GM18520 (cell line): ENCODE results near the gene ANKRD9.

Experiments
- ATAC-seq: cut with Tn5 transposase; IDR thresholded peaks from one replicate; pipeline ENCODE4 v1.9.1; 2021; ENCODE audit not compliant: unreplicated experiment

Gene ANKRD9

DNA sequence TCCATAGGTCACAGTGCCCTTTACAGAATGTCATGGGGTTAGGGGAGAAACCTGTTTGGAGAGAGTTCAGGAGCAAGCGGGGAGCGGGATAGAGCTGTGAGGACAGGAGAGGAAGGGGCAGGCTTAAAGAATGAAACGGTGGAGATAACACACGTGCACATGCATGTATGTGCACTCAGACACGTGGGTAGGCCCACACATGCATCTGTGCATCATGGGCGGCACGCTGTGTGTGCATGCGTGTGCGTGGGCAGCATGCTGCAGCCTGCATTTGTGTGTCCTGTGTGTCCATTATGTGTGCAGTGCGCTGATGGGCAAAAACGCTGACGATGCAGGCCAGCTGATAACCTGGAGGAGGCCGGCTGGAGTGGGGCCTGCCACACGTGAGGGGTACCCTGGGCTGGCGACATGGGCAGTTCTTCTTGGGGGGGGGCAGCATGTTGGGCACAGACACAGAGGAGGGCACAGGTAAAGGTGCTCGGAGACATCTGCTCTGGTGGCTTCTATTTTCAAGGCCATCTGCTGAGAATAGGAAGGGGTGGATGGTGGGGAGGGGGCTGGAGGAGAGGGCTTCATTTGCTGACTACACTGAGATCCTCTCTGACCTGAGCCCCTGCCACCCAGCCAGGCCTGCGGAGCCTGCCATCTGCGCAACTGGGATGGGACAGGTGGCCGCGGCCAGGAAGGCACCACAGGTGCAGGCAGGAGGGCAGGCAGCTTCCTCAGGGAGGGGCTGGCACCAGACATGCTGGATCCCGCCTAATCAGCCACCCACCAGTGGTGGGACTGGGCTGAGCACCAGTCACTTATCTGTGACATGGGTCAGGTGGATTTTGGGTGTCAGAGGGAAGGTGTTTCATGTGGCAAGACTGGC is 4.6 kb upstream of the ANKRD9 start:
- ATAC-seq: no peak

DNA sequence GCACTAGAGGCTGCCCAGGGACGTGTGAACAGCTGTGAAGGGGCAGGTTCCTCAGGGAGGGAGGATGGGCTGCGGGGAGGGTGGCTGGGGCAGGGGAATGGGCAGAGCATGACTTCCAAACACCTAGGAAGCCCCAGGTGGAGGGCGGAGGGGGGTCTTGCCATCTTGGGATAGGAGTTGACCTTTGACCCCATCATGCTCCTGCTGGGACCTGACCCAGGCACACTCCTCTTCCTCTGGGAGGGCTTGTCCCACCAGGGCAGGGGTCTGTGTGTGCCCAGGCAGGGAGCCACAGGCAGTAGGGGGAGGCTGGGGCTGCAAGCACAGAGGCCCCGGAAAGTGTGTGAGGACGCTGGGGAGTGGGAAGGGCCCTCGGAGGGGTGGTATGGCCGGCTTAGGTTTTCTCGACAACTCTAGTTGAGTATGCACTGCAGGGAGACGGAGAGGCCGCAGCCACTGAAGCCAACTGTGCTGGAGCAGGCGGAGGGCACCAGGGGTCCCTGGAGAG is 3.3 kb upstream of the ANKRD9 start:
- ATAC-seq: no peak

DNA sequence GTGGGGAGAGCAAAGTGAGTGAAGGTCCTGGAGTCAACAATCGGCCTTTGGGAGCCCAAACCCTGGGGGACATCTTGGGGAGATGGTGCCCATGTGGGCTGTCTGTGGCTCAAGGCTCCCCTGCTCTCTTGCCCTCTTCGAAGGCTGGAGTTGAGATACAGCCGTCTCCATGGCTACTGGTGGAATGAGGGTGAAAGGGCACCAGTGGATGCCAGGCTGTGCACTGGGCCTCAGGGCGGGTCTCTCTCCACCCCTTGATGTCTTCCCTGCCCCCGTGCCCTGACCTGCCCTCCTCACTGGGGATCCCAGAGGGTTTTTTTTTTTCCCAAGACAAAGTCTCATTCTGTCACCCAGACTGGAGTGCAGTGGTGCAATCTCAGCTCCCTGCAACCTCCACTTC is 2.0 kb upstream of the ANKRD9 start:
- no peak for ATAC-seq

DNA sequence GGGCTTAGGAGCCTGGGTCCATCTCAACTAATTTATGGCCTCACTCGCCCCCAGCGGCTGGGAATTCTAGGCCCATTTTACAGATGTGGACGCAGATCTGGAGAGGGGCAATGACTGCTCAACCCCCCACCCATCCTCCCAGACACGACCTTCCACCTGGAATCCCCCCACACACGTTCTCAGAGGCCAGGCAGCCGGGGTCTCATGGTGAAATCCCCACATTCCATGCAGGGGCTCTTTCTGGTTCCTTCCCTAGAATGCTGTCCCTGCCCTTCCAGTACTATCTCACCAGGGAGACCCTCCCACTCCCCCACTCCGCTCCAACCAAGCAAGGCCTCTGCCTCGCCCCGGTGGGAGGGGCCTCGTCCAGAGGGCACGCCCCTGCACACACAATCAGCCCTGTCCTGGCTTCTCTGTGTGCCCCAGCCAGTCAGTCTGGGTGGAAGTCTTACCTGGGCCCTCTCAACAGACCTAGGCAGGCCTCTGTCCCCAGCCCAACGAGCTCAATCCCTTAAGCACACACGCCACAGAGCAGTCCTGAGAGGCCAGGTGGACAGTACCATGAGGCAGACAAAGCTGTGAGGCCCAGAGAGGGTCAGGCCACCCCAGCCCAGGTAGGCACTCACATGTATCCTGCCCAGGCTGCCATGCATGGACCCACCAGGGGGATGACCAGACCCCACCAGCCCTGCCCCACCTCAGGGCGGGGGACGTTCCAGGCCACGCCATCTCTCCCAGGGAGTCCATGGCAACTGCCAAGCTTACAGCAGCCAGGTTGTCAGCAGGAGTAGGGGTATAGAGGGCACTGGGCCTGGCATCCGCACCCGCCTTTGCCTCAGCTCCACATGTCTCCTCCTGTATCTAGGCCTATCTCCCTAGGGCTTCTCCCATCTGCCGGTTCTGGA is 1.3 kb upstream of the ANKRD9 start:
- ATAC-seq: no peak

DNA sequence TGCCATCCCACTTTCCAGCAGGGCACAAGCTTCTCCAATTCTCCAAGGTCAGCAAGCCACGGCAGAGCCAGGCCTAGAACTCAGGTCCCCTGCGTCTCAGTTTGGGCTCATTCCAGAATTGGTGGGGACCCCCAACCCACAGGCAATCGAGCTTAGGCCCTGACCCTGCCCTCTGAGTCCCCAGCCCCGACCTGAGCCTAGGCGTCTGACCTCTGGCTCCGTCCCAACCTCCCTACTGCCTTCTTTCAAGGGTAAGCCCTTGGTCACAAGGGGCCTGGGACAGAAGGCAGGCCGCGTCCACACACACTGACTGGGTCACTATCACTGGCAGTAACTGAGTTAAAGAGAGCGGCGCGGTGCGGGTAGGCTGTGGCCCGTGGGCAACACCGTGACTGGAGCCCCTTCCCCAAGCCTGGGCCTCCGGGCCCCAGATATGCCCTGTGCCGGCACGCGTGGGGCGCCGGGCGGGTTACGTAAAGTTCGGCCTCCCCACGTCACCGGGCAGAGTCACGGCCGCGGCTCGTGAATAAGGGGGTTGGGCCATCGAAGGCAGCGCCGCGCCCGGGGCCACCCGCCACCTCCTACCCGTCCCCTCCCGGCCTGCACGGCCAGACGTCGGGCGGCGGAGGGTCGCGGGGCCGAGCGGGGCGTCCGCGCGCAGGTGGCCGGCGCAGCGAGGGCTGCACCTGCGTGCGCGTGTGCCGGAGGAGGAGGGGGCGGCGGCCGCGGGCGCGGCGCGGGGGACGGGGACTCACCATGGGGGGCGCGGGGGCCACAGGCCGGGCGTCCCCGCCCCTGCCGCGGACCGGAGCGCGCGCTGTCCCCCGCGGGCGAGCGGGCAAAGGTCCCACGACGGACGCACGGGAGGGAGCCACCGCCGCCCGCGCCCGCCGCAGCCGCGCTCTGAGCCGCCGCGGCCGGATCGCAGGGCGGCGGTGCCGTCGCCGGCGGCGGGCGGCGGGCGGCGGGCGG is 516 bp downstream of the ANKRD9 start:
- ATAC-seq: peak; percentile 4

DNA sequence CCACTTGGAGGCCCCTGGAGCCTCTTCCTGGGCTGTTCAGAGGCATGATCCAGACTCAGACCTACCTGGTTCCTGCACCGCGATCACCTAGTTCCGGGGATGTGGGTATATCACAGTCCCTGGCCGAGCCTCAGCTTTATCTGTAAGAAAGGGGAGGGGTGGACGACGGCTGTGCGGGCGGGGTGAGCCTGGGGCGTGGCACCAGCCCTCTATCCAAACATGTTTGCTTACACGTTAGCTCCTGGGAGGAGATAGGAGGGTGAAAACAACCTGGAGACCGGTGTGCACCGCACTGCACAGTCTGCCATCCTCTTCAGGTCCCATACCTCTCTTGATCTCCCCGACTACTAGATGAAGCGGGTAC is 1.2 kb downstream of the ANKRD9 start:
- no peak for ATAC-seq

DNA sequence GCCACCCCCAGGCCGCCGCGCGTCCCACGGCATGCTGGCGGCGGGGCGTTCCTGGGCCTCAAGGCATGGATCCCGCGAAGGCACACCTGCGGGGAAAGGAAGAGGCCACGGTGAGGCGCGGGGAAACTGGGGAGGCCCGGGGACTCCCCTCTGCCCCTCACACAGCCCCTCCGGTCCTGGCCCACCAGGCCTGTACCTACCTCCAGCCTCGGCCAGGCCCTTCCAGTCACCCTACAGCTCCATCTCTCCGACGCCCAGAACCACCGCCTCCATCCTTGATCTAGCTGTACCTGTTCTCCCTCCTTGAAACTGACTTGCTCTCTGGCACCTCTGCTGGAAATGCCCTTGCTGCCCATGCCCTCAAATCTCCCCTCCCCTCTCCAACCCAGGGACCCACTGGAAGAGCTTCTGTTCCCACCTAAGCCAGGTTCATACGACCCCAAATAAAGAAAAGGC is 1.7 kb downstream of the ANKRD9 start:
- no peak for ATAC-seq

DNA sequence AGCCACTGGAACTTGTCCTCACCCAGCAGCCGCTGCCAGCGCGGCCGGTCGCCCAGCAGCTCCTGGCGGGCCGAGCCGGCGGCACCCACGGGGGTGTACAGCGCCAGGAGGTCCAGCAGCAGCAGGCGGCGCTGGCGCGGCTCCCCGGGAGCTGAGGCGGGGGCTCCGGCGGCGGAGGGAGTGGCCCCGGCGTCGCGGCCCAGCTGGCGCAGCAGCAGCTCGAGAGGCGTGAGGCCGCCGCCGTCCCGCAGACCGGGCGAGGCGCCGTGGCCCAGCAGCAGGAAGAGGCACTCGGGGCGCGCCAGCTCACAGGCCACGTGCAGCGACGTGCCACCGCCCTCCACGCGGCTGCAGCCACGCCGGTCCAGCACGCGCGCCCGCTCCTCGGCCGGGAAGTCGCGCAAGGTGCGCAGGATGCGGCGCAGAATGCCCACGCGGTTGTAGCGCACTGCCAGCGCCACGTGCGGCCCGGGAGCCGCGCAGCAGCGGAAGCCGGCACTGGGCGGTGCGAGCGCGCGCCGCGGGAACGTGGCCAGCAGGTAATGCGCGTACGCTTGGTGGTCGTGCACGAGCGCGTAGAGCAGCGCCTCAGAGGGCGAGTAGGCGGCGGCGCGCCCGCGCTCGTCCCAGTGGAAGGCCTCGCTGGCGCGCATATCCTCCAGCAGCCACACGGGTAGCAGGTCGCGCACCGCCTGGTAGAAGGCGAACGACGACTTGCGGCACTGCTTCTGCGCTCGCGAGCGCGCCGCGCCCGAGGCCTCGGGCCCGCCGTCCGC is 2.3 kb downstream of the ANKRD9 start:
- no peak for ATAC-seq

DNA sequence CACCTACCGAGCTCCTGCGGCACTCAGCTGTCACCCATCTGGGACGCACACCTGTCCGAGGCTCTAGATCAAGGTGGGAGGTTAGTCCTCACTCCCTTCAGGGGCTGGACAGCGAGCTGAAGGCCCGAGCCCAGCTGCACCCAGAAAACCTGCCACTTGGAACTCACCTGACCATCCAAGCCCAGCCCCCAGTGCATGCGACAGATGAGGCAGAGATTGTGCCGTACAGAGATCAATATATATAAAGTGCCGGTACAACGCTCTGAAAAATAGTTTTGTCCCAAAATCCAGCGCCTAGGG is 3.0 kb downstream of the ANKRD9 start:
- no peak for ATAC-seq

DNA sequence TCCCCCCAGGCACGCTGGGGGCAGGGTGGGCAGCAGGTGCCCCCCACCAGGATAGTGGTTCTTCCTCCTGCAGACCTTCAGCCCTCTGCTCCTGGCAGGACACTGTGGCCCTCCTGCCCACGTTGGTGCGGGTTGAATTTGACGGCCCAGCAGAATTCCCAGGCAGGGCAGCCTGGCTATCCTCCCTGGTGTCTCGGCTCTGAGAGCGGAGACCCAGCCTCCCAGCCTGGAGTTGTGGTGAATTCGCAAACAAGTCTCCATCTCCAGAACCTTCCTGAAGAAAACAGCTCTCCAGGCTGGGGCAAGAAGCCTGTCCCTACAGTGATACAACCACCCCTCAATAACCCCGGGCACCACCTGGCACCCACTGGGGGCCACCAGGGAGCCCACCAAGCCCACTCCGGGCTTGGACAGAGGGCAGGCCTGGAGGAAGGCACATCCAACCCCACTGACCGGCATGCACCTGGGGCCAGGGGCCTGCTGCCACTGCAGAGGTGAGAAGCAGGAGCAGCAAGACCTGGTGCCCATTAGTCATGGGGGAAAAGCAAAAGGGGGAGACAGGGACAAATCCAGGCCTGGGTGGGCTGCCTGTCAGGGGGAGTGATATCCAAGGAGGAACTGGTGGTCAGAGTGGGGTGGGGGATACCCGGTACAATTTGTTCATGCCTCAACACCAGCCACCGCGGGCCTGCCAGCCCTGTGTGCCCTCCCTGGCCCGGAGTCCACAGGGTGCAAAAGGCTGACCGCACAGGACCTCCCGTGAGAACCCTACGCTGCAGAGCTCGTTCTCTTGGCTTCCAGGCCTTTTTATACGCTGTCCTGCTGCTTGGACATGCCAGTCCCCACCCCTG is 3.6 kb downstream of the ANKRD9 start:
- no peak for ATAC-seq

DNA sequence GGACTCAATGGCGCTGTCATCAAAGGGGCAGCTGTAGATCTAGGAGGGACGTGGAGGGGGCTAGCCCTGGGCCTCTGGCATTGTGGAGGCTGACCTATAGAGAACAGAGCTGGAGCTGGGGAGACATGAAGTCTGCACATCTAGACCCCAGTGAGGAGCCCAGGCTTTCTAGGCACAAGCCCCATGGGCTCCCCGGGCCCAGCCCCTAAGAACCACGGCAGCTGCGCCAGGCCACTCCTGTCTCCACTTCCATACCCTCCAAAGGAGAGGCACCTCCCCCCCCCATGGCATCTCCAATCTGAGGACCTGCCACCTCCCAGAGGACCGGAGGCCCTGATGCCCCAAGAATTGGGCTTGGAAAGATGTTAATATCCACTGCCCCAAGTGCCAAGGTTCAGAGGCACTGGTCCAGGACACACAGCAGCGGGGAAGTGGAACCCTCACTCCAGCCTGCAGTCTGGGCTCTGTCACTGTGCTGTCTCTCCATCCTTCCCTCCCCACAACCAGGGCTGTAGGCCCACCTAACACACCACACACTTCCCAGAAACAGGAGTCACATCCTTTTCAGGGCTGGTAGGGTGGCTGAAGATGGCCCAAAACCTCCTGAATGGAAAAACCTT is 4.5 kb downstream of the ANKRD9 start:
- ATAC-seq: no peak

DNA sequence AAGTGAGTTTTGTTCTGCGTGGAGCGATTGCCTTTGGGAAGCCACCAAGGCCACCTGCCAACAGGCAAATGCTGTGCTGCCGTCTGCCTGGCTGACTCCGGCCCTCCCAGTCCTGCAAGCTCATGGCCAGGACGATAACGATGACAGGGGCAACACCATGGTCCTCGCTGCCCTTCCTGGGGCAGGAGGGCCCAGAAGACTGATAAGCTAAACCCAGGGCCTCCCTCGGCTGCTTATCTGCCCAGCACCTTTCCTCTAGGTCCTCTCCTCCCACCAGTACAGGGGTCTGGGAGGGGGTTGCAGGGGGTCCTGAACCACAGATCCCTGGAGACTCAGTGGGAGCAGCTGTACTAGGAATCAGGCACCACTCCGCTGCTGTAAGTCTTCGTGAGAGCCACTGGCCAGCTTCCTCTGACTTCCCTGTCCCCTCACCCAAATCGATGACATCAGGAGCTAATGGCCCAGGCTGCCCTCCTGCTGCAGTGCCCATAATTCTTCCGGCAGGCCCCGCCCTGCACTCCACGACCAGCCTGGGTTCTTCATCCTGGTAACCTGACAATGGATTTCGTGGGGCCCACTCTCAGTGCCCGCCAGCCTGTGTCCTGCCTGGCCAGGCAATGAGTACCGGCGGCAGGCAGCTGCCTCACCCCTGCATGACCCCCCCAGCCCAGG is 5.1 kb downstream of the ANKRD9 start:
- no peak for ATAC-seq

DNA sequence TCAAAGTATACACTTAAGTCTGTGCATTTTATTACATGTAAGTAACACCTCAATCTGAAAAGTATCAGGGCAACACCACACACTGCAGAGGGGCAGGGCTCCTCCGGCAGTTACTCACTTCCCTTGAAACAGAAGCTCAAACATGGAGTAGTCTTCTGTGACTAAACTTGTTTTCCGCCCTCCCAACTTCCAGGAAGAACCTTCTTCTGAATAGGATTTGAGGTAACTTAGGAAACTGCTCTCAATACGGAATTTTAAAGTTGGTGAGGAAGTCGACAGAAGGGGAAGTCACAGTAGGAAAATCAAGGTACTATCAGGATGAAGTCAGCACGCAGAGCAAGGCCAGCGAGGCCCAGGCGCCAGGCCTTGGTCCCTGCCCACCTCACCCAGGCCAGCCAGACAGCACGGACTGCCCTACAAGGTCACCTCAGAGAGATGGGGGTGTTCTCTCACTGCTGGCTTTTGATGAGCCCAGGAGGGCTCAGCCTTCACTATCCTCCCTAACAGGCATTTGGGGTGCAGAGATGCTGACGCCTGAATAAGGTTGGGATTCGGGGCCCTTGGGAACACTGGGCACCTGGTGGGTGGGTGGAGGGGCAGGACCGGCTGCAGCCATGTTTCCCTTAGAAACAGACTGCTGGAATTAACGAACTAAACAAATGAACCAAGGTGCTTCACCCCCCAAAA is 5.8 kb downstream of the ANKRD9 start:
- no peak for ATAC-seq

DNA sequence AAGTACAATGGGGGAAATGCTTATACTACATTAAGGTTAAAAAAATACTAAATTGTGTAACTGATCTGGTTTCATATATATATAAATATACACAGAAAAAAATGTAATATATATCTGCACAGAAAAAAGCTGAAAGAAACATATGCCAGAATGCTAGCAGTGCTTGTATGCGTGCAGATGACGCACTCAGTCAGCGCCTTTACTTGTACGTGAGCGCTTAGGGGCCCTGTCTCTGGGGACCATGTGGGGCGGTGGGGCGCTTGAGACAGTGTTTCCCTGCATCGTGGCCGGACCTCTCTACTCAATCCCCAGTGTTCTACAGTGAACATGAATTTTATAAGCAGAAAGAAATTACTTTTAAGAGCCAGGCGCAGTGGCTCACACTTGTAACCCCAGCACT is 7.0 kb downstream of the ANKRD9 start:
- no peak for ATAC-seq

DNA sequence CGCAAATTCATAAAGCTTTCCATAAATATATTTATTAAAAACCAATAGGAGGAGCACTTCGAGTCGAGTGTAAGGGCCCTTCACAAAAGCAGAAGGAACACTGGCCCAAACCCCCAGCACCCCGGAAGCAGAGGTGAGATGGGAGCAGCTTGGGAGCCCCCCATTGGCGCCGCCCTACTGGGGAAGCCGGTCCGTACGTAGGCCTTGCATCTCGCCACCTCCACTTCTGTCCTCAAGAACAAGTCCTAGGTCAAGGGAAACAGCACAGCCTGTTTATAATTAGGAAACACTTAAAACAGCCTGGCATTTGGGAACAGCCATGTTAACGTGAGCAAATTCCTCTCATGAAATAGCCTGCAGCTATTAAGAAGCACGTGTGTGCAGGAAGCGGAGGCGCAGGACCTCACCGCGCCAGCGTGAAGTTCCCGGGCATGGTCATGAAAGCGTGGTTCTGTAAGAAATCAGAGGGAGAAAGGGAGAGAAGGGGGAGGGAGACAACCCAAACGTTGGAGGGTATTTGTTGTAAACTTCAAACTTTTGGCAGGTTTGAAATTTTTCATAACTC is 7.7 kb downstream of the ANKRD9 start:
- ATAC-seq: no peak

DNA sequence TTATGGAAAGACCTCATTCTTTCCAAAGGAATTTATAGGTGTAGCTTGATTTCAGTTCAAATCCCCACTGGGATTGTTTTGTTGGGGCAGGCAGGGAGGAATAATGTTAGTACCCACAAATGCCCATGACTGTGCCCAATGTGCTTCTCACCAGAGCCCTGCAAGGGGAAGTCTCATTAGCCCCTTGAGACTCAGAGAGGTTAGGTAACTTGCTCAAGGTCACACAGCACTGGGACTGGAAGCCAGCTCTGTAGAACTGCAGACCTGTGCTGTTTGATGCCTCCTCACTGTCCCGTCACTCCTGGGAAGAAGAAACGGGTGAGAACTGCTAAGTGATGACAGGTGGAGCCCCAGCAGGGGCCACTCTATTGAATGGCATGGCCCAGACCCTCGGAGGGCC is 8.9 kb downstream of the ANKRD9 start:
- ATAC-seq: no peak

DNA sequence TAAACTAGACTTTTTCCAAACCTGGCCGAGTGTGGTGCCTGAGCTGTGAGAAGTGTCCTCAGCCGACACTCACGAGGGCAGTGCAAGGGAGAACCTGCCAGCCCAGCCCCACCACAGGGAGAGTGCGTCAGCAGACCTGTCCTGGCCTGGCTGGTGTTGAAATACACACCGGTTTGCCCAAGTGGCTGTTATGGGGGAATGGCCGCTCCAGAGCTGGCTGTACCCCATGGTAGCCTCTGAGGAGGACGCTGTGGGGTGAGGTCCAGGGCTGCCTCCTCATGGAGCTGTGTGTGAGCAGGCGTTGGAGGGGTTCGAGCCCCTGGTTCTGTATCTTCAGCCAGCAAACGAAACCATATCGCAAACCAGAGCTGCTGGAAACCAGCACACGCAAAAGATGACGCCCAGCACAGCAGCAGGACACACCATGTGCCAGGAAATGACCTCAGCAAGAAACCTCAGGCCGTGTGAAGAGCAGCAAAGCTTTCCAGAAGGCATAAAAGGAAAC is 9.4 kb downstream of the ANKRD9 start:
- no peak for ATAC-seq
